Tibial nerve (tissue), 4 donors: ENCODE data around the gene SLC7A1. TPM values are rescaled to one million over a fixed set of nuclear protein-coding genes. Genes with fewer than 3 reads are reported as not detected.

ENCODE experiments used
- DNase-seq, 2 donors: peaks; one replicate each; pipeline ENCODE4 v3.0.0-alpha.2; 2019; ENCODE audit warnings: low spot score in 2 of 2
- H3K27ac ChIP-seq, 4 donors: fragments of 200-600 bp; sonication (generic) in 3 of 4; one replicate each; pipeline ENCODE4 v1.5.1; 2017 to 2019; ENCODE audit warnings: mild to moderate bottlenecking in 1 of 4
- H3K27me3 ChIP-seq, 2 donors: fragments of 200-600 bp; sonication (generic) in 1 of 2; one replicate each; pipeline versions ENCODE4 v1.5.1 to v1.6.0; 2017 to 2019
- H3K36me3 ChIP-seq, 3 donors: fragments of 200-600 bp; sonication (generic); one replicate each; pipeline ENCODE4 v1.5.1; 2018 to 2019
- H3K4me1 ChIP-seq, 4 donors: fragments of 200-600 bp; sonication (generic) in 3 of 4; one replicate each; pipeline ENCODE4 v1.5.1; 2017 to 2019
- H3K4me3 ChIP-seq, 4 donors: fragments of 200-600 bp; sonication (generic) in 3 of 4; one replicate each; pipeline ENCODE4 v1.5.1; 2017 to 2019; ENCODE audit warnings: mild to moderate bottlenecking in 1 of 4, moderate library complexity in 1 of 4
- H3K9me3 ChIP-seq, 4 donors: fragments of 200-600 bp; sonication (generic) in 3 of 4; one replicate each; pipeline ENCODE4 v1.5.1; 2017 to 2019
- EP300 ChIP-seq, 2 donors: sonication (generic); formaldehyde crosslinking; IDR thresholded peaks; one replicate each; pipeline ENCODE4 v1.6.1; 2017; ENCODE audit warnings: antibody characterized with exemption in 2 of 2, mild to moderate bottlenecking in 1 of 2
- POLR2A ChIP-seq, 2 donors: fragments of 450-650 bp; IDR thresholded peaks; one replicate each; pipeline ENCODE4 v1.6.1; 2017; ENCODE audit warnings: antibody characterized with exemption in 2 of 2, mild to moderate bottlenecking in 2 of 2, moderate library complexity in 2 of 2
- WGBS, 2 donors: methylation state at CpG; one replicate each; pipeline ENCODE4 v1.1.5; 2018; 5-methylcytosine and 5-hydroxymethylcytosine counted together
- total RNA-seq, 4 donors: library from RNA; depleted of rRNA; stranded (reverse); fragments of >200 nt; gene quantifications; one replicate each; pipeline ENCODE4 v1.1.0, GENCODE V29; 2016
- TF ChIP-seq, protein P1 (sequence below), 5 experiments: fragments of 200-600 bp in 3 of 5; fragments of 450-650 bp in 2 of 5; sonication (generic) in 3 of 5; IDR thresholded peaks; one replicate each; pipeline ENCODE4 v1.5.1; 2016 to 2019; ENCODE audit warnings: antibody characterized with exemption in 5 of 5, mild to moderate bottlenecking in 3 of 5, moderate library complexity in 2 of 5

Gene SLC7A1
- total RNA-seq, 4 donors from 2014 or later, result 9.2 to 46.5 (median 24.7) TPM

GRCh38 chr13:29530901-29531300 is 64.6 kb downstream of the SLC7A1 start:
- no peaks in the 10 kb centered on the region for H3K4me1 ChIP-seq
- WGBS, 2 donors, result 74 to 75% methylated on average over 5 of the region's 5 CpGs
- H3K27ac ChIP-seq, result no peak overlapping the region
- no peaks in the 10 kb centered on the region for H3K27me3 ChIP-seq
- no peak for TF ChIP-seq EP300 (IDR thresholded peaks at IDR 0.05)
- H3K4me3 ChIP-seq, result no peak overlapping the region
- peaks cover 0 to 63% (median 0%) of the 10 kb centered on the region in 3 donors for H3K36me3 ChIP-seq
- no peaks in the 10 kb centered on the region for H3K9me3 ChIP-seq
- DNase-seq, result no peak

- Histone ChIP-seq H3K9me3 (no peaks in the 10 kb centered on the region), H3K36me3 (peaks cover 0 to 59% (median 0%) of the 10 kb centered on the region in 3 donors), H3K4me1 (peaks cover 0 to 1% (median 0%) of the 10 kb centered on the region in 4 donors), H3K4me3 (no peak overlapping the region), H3K27ac (no peak overlapping the region), H3K27me3 (no peaks in the 10 kb centered on the region)
- WGBS, 2 donors, result 92% methylated on average over 5 of the region's 5 CpGs
- TF ChIP-seq EP300 (IDR thresholded peaks at IDR 0.05), result no peak
- TF ChIP-seq POLR2A (IDR thresholded peaks at IDR 0.05), result no peak
- TF ChIP-seq, protein P1, sequence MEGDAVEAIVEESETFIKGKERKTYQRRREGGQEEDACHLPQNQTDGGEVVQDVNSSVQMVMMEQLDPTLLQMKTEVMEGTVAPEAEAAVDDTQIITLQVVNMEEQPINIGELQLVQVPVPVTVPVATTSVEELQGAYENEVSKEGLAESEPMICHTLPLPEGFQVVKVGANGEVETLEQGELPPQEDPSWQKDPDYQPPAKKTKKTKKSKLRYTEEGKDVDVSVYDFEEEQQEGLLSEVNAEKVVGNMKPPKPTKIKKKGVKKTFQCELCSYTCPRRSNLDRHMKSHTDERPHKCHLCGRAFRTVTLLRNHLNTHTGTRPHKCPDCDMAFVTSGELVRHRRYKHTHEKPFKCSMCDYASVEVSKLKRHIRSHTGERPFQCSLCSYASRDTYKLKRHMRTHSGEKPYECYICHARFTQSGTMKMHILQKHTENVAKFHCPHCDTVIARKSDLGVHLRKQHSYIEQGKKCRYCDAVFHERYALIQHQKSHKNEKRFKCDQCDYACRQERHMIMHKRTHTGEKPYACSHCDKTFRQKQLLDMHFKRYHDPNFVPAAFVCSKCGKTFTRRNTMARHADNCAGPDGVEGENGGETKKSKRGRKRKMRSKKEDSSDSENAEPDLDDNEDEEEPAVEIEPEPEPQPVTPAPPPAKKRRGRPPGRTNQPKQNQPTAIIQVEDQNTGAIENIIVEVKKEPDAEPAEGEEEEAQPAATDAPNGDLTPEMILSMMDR (IDR thresholded peaks at IDR 0.05), result no peak
- DNase-seq, result no peak
Observed at GRCh38 chr13:29529754-29530153, 65.7 kb downstream of the SLC7A1 start.

- TF ChIP-seq, protein P1 (IDR thresholded peaks at IDR 0.05), result no peak
- no peak for TF ChIP-seq POLR2A (IDR thresholded peaks at IDR 0.05)
- TF ChIP-seq EP300 (IDR thresholded peaks at IDR 0.05), result no peak
- Histone ChIP-seq H3K4me3 (no peak overlapping the region), H3K9me3 (no peaks in the 10 kb centered on the region), H3K27me3 (no peaks in the 10 kb centered on the region), H3K36me3 (peaks cover 0 to 72% (median 0%) of the 10 kb centered on the region in 3 donors), H3K27ac (no peak overlapping the region), H3K4me1 (peaks cover 0 to 13% (median 0%) of the 10 kb centered on the region in 4 donors)
- 78 to 87% methylated on average over 5 of the region's 5 CpGs for WGBS, 2 donors
- DNase-seq, result no peak
Observed at GRCh38 chr13:29527916-29528315, 67.6 kb downstream of the SLC7A1 start.

DNA sequence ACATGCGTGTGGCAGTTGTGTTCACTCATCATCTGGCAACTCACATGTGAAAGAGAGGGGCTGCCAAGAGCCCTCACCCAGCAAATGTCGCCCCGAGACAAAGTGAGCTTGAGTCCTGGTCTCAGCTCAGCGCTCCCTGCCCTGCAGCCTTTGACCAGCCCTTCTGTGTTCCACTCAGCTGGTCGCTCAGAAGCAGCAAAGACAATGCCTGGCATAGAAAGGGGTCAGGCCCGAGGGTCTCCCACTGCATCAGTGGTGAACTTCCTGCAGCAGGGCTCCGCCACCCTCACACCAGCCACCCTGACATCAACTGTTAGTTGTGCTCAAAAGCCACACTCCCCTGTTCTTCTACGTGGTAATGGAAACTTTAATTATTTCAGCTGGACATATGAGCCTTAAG is 68.0 kb downstream of the SLC7A1 start:
- Histone ChIP-seq H3K9me3 (no peaks in the 10 kb centered on the region), H3K27ac (no peak overlapping the region), H3K27me3 (no peaks in the 10 kb centered on the region), H3K4me3 (no peak overlapping the region), H3K36me3 (peaks cover 0 to 72% (median 0%) of the 10 kb centered on the region in 3 donors), H3K4me1 (peaks cover 0 to 13% (median 0%) of the 10 kb centered on the region in 4 donors)
- TF ChIP-seq POLR2A (IDR thresholded peaks at IDR 0.05) (no peak), EP300 (IDR thresholded peaks at IDR 0.05) (no peak)
- TF ChIP-seq, protein P1 (IDR thresholded peaks at IDR 0.05), result no peak
- DNase-seq, result no peak
- WGBS, 2 donors, result 63 to 69% methylated on average over 8 of the region's 8 CpGs

GRCh38 chr13:29526741-29527140 is 68.7 kb downstream of the SLC7A1 start:
- Histone ChIP-seq H3K27ac (no peak overlapping the region), H3K27me3 (no peaks in the 10 kb centered on the region), H3K36me3 (peaks cover 0 to 72% (median 0%) of the 10 kb centered on the region in 3 donors), H3K4me1 (peaks cover 0 to 15% (median under 1%) of the 10 kb centered on the region in 4 donors), H3K4me3 (no peak overlapping the region), H3K9me3 (no peaks in the 10 kb centered on the region)
- DNase-seq, result no peak
- WGBS, 2 donors, result 91% methylated on average over 14 of the region's 14 CpGs
- TF ChIP-seq POLR2A (IDR thresholded peaks at IDR 0.05), result no peak
- TF ChIP-seq, protein P1 (IDR thresholded peaks at IDR 0.05), result no peak
- TF ChIP-seq EP300 (IDR thresholded peaks at IDR 0.05), result no peak

DNA sequence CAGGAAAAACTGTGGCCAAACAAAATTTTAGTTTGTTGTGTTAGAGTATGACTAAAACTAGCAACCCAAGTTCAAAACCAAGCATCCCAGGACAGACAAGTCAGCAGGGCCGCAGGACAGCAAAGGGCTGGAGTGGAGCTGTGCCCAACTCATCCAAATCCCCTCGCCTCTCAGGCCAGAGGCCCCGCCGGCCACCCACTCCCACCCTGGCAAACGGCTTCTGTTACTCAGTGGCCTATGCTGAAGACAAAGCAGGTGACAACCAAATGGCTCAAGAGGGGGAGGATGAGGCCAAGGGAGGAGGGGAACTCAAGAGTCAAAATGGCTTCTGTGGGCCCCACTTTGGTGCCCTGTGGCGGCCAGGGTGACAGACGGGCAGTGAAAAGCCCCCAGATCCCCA is 69.7 kb downstream of the SLC7A1 start:
- H3K36me3 ChIP-seq, result peaks cover 0 to 75% (median 0%) of the 10 kb centered on the region in 3 donors
- H3K9me3 ChIP-seq, result no peaks in the 10 kb centered on the region
- no peaks in the 10 kb centered on the region for H3K27me3 ChIP-seq
- H3K27ac ChIP-seq, result no peak overlapping the region
- no peak overlapping the region for H3K4me3 ChIP-seq
- TF ChIP-seq, protein P1 (IDR thresholded peaks at IDR 0.05), result no peak
- TF ChIP-seq EP300 (IDR thresholded peaks at IDR 0.05), result no peak
- no peak for TF ChIP-seq POLR2A (IDR thresholded peaks at IDR 0.05)
- H3K4me1 ChIP-seq, result peaks cover 0 to 25% (median 5%) of the 10 kb centered on the region in 4 donors
- no peak for DNase-seq
- WGBS, 2 donors, result 97 to 98% methylated on average over 7 of the region's 7 CpGs
